ENCODE data around the gene TSPAN18. TPM values are rescaled to one million over a fixed set of nuclear protein-coding genes. Genes with fewer than 3 reads are reported as not detected.

TSPAN18 gene
- total RNA-seq, 1 donor from 2014 or later = 52.8 TPM

GRCh38 chr11:44718612-44719390 lies 8.0 kb upstream of the TSPAN18 start:
- no peak overlapping the region for H3K27ac Mint-ChIP-seq
- no peak overlapping the region for H3K4me3 Mint-ChIP-seq
- H3K36me3 Mint-ChIP-seq = no peaks in the 10 kb centered on the region
- TF ChIP-seq, protein P1, sequence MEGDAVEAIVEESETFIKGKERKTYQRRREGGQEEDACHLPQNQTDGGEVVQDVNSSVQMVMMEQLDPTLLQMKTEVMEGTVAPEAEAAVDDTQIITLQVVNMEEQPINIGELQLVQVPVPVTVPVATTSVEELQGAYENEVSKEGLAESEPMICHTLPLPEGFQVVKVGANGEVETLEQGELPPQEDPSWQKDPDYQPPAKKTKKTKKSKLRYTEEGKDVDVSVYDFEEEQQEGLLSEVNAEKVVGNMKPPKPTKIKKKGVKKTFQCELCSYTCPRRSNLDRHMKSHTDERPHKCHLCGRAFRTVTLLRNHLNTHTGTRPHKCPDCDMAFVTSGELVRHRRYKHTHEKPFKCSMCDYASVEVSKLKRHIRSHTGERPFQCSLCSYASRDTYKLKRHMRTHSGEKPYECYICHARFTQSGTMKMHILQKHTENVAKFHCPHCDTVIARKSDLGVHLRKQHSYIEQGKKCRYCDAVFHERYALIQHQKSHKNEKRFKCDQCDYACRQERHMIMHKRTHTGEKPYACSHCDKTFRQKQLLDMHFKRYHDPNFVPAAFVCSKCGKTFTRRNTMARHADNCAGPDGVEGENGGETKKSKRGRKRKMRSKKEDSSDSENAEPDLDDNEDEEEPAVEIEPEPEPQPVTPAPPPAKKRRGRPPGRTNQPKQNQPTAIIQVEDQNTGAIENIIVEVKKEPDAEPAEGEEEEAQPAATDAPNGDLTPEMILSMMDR (conservative IDR thresholded peaks at IDR 0.05) = no peak
- H3K9me3 Mint-ChIP-seq = no peaks in the 10 kb centered on the region
- DNase-seq (ENCODE audit: extremely low spot score, unreplicated experiment) = no peak
- peaks cover 17% of the 10 kb centered on the region for H3K4me1 Mint-ChIP-seq (ENCODE audit: unreplicated experiment)
- peaks cover 3% of the 10 kb centered on the region for H3K27me3 Mint-ChIP-seq

DNA sequence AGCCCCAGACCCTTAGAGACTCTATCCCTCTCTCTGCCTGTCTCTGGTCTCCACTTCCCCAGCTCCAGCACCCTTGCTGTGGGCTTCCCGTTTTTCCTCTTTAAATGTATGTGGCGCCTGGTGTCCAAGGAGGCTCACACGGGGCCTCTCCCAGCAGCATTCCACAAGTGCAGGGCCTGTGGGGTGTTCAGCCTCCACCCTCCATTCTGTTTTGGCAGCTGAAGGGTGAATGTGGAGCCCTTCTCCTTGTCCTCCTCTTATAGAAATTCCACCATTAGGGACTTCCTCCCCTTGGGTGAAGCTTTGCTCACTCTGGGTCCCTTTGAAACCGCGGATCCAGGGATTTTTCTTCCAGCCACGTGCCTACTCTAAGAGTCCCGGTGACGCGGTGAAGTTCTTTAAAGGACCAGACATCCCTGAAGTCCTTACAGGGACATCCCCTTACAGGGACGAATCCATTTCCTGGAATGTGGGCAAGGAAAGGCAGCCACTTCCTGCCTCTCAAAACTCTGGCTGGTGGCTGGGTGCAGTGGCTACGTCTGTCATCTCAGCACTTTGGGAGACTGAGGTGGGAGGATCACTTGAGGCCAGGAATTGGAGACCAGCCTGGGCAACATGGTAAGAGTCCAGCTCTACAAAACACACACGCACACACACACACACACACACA lies 1.6 kb upstream of the TSPAN18 start:
- H3K9me3 Mint-ChIP-seq = no peaks in the 10 kb centered on the region
- peaks cover 24% of the 10 kb centered on the region for H3K27me3 Mint-ChIP-seq
- H3K36me3 Mint-ChIP-seq = no peaks in the 10 kb centered on the region
- H3K4me1 Mint-ChIP-seq (ENCODE audit: unreplicated experiment) = peaks cover 32% of the 10 kb centered on the region
- no peak for DNase-seq (ENCODE audit: extremely low spot score, unreplicated experiment)
- TF ChIP-seq, protein P1 (conservative IDR thresholded peaks at IDR 0.05) = no peak
- H3K27ac Mint-ChIP-seq = peak overlapping the region; percentile 73
- peak overlapping the region; percentile 86 for H3K4me3 Mint-ChIP-seq

- Mint-ChIP-seq H3K36me3 (no peaks in the 10 kb centered on the region), H3K4me1 (ENCODE audit: unreplicated experiment) (peaks cover 34% of the 10 kb centered on the region), H3K27me3 (peaks cover 24% of the 10 kb centered on the region), H3K27ac (peak overlapping the region; percentile 73), H3K4me3 (peak overlapping the region; percentile 86), H3K9me3 (no peaks in the 10 kb centered on the region)
- TF ChIP-seq, protein P1 (conservative IDR thresholded peaks at IDR 0.05) = no peak
- no peak for DNase-seq (ENCODE audit: extremely low spot score, unreplicated experiment)
Measured at GRCh38 chr11:44725757-44726282, 942 bp upstream of the TSPAN18 start.

DNA sequence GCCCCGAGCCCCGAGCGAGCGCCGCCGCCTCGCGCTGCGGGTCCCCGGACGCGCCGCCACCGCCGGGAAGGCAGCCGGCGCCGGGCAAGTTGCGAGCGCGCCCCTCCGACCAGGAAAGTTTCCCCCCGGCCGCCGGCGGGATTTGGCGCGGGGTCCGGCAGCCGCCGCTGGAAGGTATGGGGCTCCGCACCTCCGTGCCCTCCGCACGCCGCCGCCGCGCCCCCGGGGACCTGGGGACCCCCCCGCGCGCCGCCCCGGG lies 281 bp downstream of the TSPAN18 start:
- DNase-seq (ENCODE audit: extremely low spot score, unreplicated experiment) = no peak
- Mint-ChIP-seq H3K4me1 (ENCODE audit: unreplicated experiment) (peaks cover 39% of the 10 kb centered on the region), H3K9me3 (no peaks in the 10 kb centered on the region), H3K4me3 (no peak overlapping the region), H3K27me3 (peaks cover 24% of the 10 kb centered on the region), H3K36me3 (no peaks in the 10 kb centered on the region), H3K27ac (no peak overlapping the region)
- TF ChIP-seq, protein P1 (conservative IDR thresholded peaks at IDR 0.05) = no peak

DNA sequence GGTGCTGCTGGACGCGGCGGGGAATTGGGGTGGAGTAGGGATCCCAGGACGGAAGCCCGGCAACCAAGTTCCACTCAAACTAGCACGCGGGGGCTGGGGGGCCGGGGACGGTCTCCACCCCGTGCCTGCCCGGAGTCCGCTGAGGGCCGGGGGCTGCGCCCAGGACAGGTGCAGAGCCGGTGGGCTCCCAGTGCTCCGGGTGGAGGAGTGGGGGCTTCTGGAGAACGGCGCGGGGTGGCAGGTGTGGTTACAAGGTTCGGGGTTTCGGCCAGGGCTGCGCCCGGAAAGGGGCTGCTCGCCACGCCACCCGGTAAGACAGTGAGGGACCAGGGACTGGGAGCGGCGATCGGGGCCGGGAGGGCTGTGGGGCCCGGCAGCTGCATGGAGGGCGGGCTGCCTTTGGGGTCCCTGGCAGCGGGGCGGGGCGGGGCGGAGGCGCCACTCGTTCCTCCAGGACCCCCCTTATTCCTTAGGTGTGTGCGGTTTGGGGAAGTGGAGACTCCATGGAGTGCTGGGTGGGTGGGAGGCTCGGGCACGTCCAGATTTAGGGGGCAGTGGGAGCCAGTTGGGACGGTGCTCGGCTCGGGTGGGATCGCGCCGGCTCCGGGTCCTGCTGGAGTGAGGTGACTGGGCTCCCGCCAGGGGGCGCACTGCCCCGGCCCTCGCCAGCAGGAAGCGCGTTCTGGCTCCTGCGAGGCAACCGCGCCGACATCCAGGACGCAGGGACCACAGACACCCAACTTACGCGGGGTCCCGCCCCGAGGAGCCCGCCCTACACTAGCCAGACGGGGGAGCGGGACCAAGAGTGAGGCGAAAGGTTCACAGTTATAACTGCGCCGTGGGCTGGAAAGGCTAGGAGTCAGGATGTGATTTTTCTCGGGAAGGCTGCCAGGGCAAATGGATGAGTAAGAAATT lies 868 bp downstream of the TSPAN18 start:
- Mint-ChIP-seq H3K27ac (peak overlapping the region; percentile 64), H3K36me3 (no peaks in the 10 kb centered on the region), H3K9me3 (no peaks in the 10 kb centered on the region), H3K4me1 (ENCODE audit: unreplicated experiment) (peaks cover 44% of the 10 kb centered on the region), H3K27me3 (peaks cover 24% of the 10 kb centered on the region), H3K4me3 (peak overlapping the region; percentile 85)
- TF ChIP-seq, protein P1 (conservative IDR thresholded peaks at IDR 0.05) = peak; percentile 99
- DNase-seq (ENCODE audit: extremely low spot score, unreplicated experiment) = peak; percentile 94

Measured in type B pancreatic cell (in vitro differentiated cells).